ENCODE measurements around the gene NAXD.

DNA sequence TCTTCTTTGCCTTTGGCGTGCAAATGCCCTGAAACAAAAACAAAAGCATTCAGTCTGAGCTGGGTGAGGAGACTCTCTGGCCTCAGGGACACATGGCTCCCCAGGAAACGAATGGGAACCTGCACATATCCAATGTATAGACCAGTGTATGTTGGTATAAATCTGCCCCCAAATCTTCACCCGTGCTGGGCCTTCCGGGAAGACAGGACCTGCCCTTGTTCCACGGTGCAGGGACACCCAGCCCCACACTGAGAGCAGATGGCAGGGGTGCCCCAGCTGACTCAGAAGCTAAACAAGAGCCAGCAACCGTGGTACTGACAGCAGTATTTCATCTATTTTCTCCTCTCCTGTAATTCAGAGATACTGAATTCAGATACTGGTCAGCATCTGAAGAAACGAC lies 48.1 kb downstream of the NAXD start:
- TF ChIP-seq CTCF (IDR thresholded peaks at IDR 0.05) (no peak), POLR2A (IDR thresholded peaks at IDR 0.05) (no peak), POLR2AphosphoS5 (IDR thresholded peaks at IDR 0.05) (no peak)
